ENCODE data around the gene MED27. TPM values are rescaled to one million over a fixed set of nuclear protein-coding genes. Genes with fewer than 3 reads are reported as not detected.

MED27 gene
- total and polyA plus RNA-seq, 10 of the 15 experiments (the other 5 are each of a cell fraction or from before 2014, with no cell fraction given), result 20.3 to 50.3 (median 35.5) TPM

DNA sequence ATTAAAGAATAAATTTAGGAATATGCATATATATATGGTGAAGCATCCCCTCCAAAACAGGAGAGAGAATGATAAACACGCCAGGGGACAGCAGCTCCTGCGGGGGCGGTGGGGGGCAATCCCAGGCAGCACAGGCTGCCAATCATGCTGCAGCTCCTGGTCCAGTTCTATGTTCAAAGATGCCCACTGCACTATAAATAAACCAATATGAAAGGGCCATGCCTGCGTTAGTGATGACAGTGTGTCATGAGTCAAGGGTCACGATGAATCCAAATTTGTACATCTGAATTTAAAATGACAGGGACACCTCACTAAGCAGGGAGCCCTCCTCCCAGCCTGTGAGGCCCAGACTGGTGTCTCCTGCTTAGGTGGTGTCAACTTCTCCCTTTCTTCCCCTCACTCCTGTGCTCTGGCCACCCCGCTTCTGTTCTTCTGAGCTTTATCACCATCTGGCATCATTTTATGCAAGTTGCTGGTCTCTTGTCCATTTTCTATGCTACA is 153.9 kb downstream of the MED27 start:
- no TSS peak for BruUV-seq (replicated peaks)
- Histone ChIP-seq H3K4me1 (ENCODE audit: control insufficient read depth, insufficient read depth, low read length) (peaks cover 6% of the 10 kb centered on the region), H3K4me2 (ENCODE audit: control insufficient read depth, insufficient read depth) (no peak overlapping the region), H3K27ac (ENCODE audit: control insufficient read depth, insufficient read depth) (no peak overlapping the region), H3K27me3 (replicated peaks in 1 of 2; ENCODE audit: control insufficient read depth in 2 of 2, insufficient read depth in 2 of 2, low read length in 1 of 2) (no peaks in the 10 kb centered on the region), H2AFZ (ENCODE audit: control insufficient read depth, low read depth, low read length) (no peak overlapping the region), H3K9me3 (replicated peaks; ENCODE audit: control insufficient read depth, insufficient read depth, low read length) (no peaks in the 10 kb centered on the region), H3K36me3 (ENCODE audit: control insufficient read depth in 2 of 2, insufficient read depth in 2 of 2, low read length in 1 of 2) (no peaks in the 10 kb centered on the region), H4K20me1 (ENCODE audit: control insufficient read depth, insufficient read depth) (no peaks in the 10 kb centered on the region), H3K9ac (ENCODE audit: control insufficient read depth, insufficient read depth, low read length) (no peak overlapping the region), H3K4me3 (no peak overlapping the region), H3K79me2 (ENCODE audit: control insufficient read depth, insufficient read depth, low read length) (no peaks in the 10 kb centered on the region)
- ATAC-seq (no peak), DNase-seq (ENCODE audit: low read depth, low spot score) (no peak), FAIRE-seq (no peak)
- over 99% methylated on average over 6 of the region's 6 CpGs for WGBS (ENCODE audit: insufficient coverage, insufficient replicate concordance, low lambda C conversion rate, missing lambda C conversion rate)
- ChIA-PET RAD21 (ENCODE audit: unreplicated experiment) (no interaction called here), POLR2A (interaction anchor here (0.6 kb wide), 1 partner anchor 8 kb away, joined by 6 read pairs; no protein-coding TSS in a partner anchor), SMC1A (ENCODE audit: uncharacterized antibody, unreplicated experiment) (interaction anchor here (1.1 kb wide), 1 partner anchor 10 kb away, joined by 3 read pairs; no protein-coding TSS in a partner anchor), CTCF (interaction anchor here (1.4 kb wide), 1 partner anchor 15 kb away, joined by 3 read pairs; no protein-coding TSS in a partner anchor)
- intact Hi-C loops (cut with micrococcal nuclease; ENCODE audit: unreplicated experiment) (no loop called here), in situ Hi-C loops (cut with MboI) (no loop called here)
- no peak for TF ChIP-seq ZNF384 (IDR thresholded peaks at IDR 0.05; ENCODE audit: borderline replicate concordance, low read depth, low read length)
- TF ChIP-seq, protein P1, sequence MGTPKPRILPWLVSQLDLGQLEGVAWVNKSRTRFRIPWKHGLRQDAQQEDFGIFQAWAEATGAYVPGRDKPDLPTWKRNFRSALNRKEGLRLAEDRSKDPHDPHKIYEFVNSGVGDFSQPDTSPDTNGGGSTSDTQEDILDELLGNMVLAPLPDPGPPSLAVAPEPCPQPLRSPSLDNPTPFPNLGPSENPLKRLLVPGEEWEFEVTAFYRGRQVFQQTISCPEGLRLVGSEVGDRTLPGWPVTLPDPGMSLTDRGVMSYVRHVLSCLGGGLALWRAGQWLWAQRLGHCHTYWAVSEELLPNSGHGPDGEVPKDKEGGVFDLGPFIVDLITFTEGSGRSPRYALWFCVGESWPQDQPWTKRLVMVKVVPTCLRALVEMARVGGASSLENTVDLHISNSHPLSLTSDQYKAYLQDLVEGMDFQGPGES (IDR thresholded peaks at IDR 0.05), result no peak
- no peak for TF ChIP-seq ATF7 (IDR thresholded peaks at IDR 0.05; ENCODE audit: low read depth)
- no peak for TF ChIP-seq NFYB (IDR thresholded peaks at IDR 0.05; ENCODE audit: insufficient read depth, low read depth, low read length)
- TF ChIP-seq RCOR1 (conservative IDR thresholded peaks at IDR 0.05; ENCODE audit: low read depth, low read length), result no peak
- no peak for TF ChIP-seq MTA2 (IDR thresholded peaks at IDR 0.05; ENCODE audit: low read depth)
- TF ChIP-seq, protein P2, sequence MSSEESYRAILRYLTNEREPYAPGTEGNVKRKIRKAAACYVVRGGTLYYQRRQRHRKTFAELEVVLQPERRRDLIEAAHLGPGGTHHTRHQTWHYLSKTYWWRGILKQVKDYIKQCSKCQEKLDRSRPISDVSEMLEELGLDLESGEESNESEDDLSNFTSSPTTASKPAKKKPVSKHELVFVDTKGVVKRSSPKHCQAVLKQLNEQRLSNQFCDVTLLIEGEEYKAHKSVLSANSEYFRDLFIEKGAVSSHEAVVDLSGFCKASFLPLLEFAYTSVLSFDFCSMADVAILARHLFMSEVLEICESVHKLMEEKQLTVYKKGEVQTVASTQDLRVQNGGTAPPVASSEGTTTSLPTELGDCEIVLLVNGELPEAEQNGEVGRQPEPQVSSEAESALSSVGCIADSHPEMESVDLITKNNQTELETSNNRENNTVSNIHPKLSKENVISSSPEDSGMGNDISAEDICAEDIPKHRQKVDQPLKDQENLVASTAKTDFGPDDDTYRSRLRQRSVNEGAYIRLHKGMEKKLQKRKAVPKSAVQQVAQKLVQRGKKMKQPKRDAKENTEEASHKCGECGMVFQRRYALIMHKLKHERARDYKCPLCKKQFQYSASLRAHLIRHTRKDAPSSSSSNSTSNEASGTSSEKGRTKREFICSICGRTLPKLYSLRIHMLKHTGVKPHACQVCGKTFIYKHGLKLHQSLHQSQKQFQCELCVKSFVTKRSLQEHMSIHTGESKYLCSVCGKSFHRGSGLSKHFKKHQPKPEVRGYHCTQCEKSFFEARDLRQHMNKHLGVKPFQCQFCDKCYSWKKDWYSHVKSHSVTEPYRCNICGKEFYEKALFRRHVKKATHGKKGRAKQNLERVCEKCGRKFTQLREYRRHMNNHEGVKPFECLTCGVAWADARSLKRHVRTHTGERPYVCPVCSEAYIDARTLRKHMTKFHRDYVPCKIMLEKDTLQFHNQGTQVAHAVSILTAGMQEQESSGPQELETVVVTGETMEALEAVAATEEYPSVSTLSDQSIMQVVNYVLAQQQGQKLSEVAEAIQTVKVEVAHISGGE (CRISPR knock-in tag; IDR thresholded peaks at IDR 0.05), result no peak
- TF ChIP-seq MXI1 (IDR thresholded peaks at IDR 0.05; ENCODE audit: low read depth, low read length), result no peak
- TF ChIP-seq, protein P3, sequence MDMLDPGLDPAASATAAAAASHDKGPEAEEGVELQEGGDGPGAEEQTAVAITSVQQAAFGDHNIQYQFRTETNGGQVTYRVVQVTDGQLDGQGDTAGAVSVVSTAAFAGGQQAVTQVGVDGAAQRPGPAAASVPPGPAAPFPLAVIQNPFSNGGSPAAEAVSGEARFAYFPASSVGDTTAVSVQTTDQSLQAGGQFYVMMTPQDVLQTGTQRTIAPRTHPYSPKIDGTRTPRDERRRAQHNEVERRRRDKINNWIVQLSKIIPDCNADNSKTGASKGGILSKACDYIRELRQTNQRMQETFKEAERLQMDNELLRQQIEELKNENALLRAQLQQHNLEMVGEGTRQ (IDR thresholded peaks at IDR 0.05; ENCODE audit: borderline replicate concordance, low read depth, low read length), result no peak
- TF ChIP-seq GABPA (IDR thresholded peaks at IDR 0.05; ENCODE audit: low read depth), result no peak
- no peak for TF ChIP-seq POLR2AphosphoS2 (IDR thresholded peaks at IDR 0.05; ENCODE audit: low read depth, low read length)
- no peak for TF ChIP-seq HCFC1 (IDR thresholded peaks at IDR 0.05; ENCODE audit: low read length)
- TF ChIP-seq MYC (IDR thresholded peaks at IDR 0.05; ENCODE audit: insufficient read depth, insufficient read length, insufficient replicate concordance, low read length, severe bottlenecking), result no peak
- TF ChIP-seq CBX3 (IDR thresholded peaks at IDR 0.05; ENCODE audit: borderline replicate concordance, low read depth), result no peak
- no peak for TF ChIP-seq HDAC6 (IDR thresholded peaks at IDR 0.05; ENCODE audit: unreplicated experiment)
- TF ChIP-seq NR2F1 (conservative IDR thresholded peaks at IDR 0.05), result no peak
- TF ChIP-seq TAF1 (IDR thresholded peaks at IDR 0.05; ENCODE audit: borderline replicate concordance, low read depth, low read length), result no peak
